ENCODE data around the gene GEN1. TPM values are rescaled to one million over a fixed set of nuclear protein-coding genes. Genes with fewer than 3 reads are reported as not detected.

The GEN1 gene
- total RNA-seq, 1 donor from 2014 or later, result 25.0 TPM

DNA sequence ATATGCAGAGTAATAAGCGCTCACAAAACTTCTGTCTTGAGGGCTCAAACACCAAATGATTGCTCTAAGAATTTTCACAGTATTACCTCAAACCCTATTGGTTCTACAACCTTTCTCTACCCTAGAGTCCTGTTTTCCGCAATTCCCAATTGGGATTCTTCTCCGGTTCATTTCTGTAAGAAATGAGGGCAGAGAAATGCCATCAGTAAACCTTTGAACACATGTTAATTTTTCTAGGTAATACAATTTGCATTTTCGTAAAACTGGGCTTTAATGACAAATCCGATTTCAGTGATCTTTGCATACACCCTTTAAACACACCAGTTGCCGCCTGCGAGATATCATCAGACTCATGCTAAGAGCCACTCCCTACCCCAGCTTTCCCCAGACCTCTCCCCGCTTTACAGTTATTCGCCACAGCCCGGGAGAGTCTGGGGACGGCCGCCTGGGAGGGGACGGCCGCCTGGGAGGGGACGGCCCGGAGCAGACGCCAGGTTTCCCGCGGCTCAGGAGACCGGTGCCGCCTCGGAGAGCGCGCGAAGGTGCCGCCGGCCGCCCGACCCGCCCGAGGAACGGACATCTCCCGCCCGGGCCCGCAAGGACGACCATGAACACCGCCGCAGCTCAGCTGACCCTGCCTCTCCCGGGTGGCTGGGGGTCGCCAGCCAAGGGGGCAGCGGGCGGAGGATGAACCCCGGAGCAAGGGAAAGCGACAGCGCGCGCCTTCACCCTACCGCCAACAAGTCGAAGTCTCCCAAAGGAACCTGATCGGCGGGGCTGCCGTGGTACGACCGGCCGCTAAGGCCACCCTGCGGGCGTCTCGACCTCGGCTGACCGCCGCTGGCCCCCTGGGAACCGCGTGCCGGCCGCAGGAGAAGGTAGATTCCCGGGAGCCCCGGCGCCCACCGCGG, 791 bp upstream of the GEN1 start:
- intact Hi-C loops (cut with micrococcal nuclease), result loop anchor here (1.0 to 5.0 kb wide), 6 partner anchors 12 to 1611 kb away; no protein-coding TSS in a partner anchor

DNA sequence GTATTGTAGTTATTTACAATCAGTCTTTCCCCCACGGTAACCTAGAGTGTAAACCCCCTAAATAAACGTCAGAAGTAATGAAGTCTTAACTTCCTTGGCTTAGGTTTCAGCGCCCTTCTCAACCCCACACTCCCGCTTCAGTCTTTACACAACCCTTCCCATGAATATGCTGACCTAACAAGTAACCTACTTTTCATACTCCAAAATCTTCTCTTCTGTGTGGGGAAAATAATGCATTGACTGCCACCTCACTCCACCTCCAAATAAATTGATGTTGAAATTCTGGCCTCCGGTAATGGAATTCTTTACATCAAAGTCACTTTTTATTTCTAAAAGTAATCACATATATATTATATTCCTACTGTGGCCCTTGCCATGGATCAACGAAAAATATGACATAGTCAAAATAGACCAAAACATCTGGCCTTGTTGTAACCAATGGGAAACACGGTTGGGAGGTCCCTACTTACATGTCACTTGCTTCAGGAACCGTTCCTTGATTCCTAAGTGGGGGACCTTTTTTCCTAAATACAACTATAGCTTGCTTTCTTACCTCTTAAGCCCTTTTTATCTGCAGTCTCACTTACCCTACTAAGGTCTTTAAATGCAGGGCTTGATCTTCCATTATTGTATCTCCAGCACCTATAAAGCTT, 961 bp downstream of the GEN1 start:
- intact Hi-C loops (cut with micrococcal nuclease), result loop anchor here (1.0 to 5.0 kb wide), 5 partner anchors 68 to 1613 kb away; partner anchors contain the start of gene RDH14

DNA sequence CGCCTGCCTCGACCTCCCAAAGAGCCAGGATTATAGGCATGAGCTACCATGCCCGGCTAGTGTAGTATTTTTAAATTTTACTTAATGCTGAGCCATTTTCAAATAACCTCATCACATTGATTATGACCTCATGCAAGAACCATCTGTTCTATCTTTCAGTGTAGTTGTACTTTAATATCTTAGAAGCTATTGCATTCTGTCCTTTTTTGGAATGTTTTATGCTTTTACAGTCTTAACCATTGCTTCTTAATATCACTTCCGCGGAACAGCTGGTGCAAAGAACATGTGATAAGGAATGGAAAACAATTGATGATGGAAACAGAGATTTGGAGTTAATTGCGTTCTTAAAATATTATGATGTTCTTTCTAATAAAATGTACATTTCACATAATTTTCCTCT, 2.7 kb downstream of the GEN1 start:
- intact Hi-C loops (cut with micrococcal nuclease), result no loop called here

DNA sequence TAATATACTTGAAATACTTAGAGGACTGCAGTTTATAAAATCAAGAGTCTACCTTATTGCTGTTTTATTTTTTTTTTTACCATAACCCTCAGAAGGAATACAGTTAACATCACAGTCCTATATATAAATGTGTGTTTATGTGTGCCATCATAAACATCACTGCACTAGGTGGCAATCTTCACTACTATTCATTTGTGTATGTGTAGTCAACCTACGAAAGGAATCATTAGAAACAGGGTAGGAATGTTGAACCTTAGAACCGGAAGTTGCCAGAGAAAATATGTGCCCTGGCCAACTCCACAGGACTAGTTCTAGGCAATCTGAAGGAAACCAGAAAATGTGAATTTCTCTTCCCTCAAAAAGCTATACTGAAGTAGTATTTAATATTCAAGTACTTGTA, 3.4 kb downstream of the GEN1 start:
- intact Hi-C loops (cut with micrococcal nuclease), result no loop called here

DNA sequence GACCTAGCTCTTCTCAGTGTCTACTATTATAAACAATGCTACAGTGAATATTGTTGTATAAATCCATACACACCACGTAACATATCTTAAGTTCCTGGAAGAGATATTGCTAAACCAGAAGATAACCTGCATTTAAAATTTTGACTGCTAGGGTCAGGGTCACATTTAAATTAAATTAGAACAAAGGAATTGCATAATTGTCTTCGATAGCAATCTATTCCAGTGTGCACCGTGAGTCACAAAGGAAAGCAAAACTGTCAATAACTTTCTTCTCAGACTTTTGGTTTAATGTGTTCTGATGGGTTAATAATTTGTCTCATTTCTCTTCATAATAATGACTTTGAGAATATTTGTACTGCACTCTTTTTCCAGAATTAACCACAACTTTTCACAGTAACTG, 4.2 kb downstream of the GEN1 start:
- intact Hi-C loops (cut with micrococcal nuclease), result no loop called here

DNA sequence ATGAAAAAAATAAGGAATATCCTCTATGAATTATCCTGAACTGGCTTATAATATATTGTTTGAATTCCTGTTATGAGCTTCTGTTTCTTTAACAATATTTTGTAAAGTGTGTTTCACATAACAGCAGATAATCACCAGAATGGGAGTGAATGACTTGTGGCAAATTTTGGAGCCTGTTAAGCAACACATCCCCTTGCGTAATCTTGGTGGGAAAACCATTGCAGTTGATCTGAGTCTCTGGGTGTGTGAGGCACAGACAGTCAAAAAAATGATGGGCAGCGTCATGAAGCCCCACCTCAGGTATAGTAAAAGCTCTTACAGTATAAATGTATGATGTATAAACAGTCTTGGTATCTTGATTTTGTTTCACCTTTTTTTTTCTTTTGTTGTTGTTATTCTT, 5.9 kb downstream of the GEN1 start:
- intact Hi-C loops (cut with micrococcal nuclease), result no loop called here

DNA sequence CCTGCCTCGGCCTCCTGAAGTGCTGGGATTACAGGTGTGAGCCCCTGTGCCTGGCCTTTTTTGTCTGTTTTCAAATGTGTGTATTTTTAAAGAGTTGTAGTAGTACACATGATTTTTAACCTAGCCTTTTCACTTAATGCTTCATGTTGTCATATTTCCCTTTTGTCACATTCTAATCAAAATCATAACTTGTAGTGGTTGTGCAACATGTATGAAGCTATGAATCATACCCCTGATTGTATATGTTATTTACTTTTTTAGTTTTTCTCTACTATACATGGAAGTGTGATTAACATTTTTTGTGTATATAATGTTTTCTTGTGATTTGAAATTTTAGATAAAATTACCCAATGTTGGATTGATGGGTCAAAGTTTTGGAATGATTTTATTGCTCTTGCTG, 8.5 kb downstream of the GEN1 start:
- intact Hi-C loops (cut with micrococcal nuclease), result no loop called here

DNA sequence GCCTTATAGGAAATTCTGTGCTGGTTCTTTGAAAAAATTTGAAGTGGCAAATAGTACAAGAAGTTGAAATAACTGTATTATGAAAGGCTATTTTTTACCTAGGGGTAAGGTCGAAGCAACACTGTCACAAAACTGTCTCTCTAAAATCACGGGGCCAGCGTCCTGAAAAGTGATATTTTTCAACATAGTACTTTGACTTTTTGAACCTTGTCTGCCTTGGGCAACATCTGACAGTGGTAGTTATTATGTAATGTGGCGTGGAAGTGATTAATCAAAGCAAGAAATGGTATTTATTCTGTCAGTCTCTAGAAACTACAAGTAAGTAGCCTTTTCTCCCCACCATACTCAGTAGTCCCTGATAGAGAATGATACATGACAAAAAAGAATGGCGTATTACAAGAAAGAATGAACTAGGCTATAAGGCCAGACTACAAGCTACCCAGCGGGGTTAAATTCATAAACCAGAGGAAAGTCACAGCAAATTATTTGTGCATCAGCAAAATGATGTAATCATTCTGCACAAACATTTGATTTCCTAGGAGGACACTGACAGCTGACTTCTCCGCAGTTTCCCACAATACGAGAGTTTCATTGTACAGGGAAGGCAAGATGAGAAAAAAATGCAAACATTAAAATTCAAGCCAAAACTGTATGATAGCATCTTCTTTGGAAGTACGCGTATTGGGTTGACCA, 9.8 kb downstream of the GEN1 start:
- intact Hi-C loops (cut with micrococcal nuclease), result no loop called here

DNA sequence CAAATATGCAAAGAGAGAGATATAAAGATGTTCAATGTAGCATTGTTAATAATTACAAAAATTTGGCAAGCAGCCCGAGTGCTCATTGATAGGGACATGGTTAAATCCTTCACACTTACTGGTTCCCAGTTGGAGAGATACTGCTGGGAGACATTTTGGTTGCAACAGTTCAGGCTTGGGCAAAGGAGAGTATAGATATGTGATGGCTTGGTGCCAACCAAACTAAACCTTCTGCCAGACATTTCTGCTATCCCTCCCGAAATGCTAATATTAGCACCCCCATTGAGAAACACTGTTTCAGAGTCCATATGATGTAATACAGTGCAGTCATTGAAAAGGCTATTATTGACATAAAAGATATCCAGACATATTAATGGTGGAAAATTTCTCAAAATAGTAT, 11.5 kb downstream of the GEN1 start:
- intact Hi-C loops (cut with micrococcal nuclease), result no loop called here

DNA sequence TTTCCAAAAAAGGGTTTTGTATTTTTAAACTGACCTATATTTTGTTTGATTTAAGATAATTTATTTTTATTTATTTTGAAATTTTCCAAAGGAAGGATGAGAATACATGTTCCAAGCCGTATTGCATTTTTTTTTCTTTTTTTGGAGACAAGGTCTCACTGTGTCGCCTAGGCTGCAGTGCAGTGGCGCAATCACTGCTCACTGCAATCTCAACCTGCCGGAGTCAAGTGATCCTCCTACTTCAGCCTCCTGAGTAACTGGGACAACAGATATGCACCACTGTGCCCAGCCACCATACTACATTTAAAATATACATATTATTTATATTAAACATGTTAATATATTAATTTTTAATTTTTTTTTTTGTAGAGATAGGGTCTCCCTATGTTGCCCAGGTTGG, 15.0 kb downstream of the GEN1 start:
- intact Hi-C loops (cut with micrococcal nuclease), result no loop called here

DNA sequence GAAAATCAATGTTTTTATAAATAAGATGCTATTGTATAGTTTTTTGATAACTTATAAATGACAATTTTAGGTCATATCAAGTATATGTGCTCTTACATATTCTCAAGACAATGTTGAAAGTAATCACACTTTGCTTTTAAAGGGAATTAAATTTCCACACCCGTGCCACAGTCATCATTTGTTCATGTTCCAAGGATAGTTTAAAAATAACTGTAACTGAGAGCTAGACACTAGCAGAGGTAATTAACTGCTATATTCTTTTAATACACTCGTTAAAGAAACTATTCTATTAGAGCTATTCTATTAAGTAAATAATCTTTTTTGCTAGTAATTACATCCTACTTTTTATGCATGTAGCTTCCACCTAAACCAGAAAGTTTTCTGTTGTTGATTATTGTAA, 18.0 kb downstream of the GEN1 start:
- intact Hi-C loops (cut with micrococcal nuclease), result no loop called here

DNA sequence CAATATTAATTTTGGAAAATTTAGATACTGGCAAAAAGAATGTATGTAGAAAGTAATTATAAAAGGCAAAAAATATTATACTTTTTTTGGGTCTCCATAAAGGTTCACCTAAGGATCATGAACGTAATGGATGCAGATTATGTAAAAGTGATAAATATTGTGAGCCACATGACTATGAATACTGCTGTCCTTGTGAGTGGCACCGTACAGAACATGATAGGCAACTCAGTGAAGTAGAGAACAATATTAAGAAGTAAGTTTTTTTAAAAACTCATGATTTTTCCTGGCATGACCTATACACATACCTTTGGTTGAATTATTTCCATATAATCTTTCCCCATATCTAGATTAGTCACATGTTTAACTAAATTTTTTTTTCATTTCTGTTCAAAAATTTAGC, 18.6 kb downstream of the GEN1 start:
- intact Hi-C loops (cut with micrococcal nuclease), result no loop called here

DNA sequence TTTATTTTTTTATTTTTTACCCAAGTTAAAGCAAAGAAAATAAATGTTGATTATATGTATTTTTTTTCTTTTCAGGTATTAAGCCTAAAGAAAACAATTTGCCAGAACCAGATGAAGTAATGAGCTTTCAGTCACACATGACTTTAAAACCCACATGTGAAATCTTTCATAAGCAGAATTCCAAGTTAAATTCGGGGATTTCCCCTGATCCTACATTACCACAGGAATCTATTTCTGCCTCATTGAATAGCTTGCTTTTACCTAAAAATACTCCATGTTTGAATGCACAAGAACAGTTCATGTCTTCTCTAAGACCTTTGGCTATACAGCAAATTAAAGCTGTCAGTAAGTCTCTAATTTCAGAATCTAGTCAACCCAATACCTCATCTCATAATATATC, 26.6 kb downstream of the GEN1 start:
- intact Hi-C loops (cut with micrococcal nuclease), result no loop called here

DNA sequence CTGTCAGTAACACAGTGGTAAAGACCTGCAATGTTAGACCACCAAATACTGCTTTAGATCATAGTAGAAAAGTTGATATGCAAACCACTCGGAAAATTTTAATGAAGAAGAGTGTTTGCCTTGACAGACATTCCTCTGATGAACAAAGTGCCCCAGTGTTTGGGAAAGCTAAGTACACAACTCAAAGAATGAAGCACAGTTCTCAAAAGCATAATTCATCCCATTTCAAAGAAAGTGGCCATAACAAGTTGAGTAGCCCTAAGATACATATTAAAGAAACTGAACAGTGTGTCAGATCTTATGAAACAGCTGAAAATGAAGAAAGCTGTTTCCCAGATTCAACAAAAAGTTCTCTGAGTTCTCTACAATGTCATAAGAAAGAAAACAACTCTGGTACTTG, 27.5 kb downstream of the GEN1 start:
- intact Hi-C loops (cut with micrococcal nuclease), result no loop called here

DNA sequence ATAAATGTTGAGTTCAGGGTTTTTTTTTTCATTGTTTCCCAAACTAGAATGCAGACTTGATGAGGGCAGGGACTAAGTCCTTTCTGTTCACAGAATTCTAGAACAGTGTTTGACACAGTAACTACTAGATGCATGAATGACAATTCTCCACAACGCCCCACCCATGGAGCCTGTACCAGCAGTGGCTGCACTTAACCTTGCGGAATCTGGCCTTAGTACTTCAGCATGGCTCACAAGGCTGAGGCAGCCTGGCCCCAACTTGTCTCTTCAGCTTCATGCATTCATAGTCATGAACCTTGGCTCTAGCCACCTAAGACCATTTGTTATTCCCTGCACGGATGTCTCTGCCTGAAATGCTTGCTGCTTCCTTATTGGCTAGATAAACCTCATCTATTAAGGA, 32.8 kb downstream of the GEN1 start:
- intact Hi-C loops (cut with micrococcal nuclease), result no loop called here

DNA sequence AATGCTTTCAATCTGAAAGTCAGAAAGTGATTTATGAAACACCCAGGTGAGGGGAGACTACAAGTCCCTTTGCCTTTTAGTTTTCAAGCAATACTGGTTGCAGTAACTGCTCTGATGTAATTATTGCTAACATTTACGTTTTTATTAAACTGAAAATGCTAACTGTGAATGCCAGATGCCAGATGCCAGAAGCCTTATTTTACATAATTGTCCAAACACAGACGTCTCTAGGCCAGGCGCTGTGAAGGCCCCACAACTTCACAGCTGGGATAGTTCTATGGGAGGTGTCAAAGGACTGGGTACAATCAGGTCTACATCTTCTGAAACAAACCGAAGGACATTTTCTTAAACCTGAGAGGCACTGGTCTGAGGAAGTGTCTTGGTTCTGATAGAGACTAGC, 34.8 kb downstream of the GEN1 start:
- intact Hi-C loops (cut with micrococcal nuclease), result no loop called here

DNA sequence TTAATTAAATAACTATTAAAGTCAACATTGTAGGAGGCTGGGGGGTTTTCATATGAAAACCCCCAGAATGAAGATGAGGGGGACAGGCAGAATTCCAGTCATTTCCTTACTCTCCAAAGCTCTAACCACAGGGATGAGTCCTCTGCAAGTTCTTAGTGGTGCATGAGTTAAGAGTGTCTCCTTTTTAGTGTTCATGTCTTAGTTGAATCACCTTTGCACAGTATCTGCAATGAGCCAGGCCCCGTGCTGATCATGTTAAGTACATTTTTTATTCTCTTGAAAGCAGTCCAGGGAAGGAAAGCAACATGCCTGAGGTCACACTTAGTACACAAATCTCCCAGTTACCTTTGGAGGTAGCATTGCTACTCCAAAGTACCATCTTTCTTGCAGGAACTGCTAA, 36.6 kb downstream of the GEN1 start:
- intact Hi-C loops (cut with micrococcal nuclease), result no loop called here

DNA sequence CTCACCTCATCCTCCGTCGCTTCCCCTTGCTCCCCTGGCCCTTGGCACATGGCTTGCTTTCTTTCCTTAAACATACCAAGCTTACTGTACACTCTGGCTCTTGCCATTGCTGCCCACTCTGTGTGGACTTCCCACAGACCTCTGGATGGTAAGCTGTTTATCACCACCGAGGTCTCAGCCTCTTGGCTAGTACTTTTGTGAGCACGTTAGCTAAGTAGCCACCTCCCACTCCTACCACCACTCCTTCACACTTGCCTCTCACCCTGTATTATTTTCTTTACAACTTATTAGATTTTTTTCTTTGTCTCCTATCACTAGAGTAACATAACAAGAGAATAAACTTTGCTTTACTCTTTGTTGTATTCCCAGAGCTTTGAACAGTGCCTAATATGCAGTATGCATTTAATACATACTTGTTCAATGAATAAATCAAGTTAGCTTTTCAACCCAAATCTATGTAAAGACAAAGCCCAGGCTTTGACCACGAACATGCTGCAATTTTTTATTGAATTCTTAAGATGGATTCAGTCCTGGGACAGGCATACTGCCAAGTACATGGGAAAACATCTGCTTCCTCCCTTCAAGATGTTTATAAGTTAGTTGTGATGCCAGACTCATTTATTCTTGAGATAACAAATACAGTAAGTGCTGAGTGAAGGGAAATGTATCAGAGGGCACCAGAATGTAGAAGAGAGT, 37.3 kb downstream of the GEN1 start:
- intact Hi-C loops (cut with micrococcal nuclease), result no loop called here

DNA sequence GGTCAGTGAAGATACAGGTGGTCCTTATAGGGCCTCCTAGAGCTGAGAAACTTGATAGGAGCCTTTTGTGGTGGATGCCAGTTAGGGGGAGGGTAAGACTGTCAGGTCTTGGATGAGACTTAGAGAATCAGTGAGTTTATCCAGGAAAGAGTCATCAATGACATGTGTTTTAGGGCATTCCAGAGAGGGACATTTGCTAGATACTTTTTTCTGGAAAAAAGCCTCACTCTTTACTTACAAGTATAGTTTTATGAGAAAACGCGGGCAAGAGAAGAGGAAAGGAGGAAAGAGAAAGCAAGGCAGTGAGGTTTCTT, 37.8 kb downstream of the GEN1 start:
- intact Hi-C loops (cut with micrococcal nuclease), result no loop called here

DNA sequence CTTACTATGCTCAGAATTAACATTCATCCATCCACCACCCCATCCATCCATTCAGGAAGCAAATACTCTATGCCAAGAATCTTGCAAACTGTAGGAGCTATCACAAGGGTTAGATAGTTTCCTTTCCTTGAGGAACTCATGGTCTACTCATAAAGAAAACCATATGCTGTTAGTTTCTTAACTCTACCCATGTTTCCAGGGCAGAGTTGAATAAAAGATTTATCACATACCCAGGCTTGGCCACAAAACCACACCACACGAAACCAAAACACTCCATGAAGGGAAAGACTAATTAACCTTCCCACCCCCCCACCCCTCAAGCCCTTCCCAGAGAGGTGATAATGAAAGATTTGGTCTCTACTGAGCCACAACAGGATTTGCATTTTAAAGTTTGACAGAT, 38.6 kb downstream of the GEN1 start:
- intact Hi-C loops (cut with micrococcal nuclease), result no loop called here

DNA sequence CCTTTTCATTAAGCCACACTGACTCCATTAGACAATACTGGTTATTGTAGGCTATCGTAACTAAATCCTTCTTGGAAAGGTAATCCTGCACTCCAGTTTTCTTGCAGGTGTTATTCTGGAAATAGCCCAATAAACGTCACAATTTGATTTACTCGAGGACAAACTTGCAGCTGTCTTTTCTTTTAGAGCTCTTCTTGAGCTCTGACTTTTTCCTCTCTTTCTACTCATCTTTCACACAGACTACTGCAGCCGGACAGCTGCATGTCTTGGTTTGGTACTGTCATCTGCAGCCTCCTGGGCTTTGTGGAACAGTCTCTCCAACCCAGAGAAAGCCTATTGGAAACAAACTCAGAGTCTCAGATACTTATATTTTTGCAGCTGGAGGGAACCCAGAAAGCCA, 39.4 kb downstream of the GEN1 start:
- intact Hi-C loops (cut with micrococcal nuclease), result no loop called here

All from T-helper 1 cell treated with Interleukin-12 subunit alpha and Interleukin-12 subunit beta and Interleukin-4 antibody, amounts not matched to agents 30 ng/mL and 1 ng/mL, for 36 hours (primary cell).